ENCODE results near the gene CNOT9.

DNA sequence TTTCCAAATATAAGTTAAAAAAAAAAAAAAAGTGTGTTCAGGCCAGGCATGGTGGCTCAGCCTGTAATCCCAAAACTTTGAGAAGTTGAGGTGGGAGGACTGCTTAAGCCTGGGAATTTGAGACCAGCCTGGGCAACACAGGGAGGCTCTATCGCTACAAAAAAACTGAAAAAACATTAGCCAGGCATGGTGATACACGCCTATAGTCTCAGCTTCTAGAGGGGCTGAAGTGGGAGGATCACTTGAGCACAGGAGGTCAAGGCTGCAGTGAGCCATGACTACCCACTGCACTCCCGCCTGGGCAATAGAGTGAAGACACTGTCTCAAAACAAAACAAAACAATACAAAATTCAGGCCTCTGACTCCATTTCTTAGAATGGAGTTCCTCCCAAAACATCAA is 9.7 kb upstream of the CNOT9 start:
- TF ChIP-seq, protein P1, sequence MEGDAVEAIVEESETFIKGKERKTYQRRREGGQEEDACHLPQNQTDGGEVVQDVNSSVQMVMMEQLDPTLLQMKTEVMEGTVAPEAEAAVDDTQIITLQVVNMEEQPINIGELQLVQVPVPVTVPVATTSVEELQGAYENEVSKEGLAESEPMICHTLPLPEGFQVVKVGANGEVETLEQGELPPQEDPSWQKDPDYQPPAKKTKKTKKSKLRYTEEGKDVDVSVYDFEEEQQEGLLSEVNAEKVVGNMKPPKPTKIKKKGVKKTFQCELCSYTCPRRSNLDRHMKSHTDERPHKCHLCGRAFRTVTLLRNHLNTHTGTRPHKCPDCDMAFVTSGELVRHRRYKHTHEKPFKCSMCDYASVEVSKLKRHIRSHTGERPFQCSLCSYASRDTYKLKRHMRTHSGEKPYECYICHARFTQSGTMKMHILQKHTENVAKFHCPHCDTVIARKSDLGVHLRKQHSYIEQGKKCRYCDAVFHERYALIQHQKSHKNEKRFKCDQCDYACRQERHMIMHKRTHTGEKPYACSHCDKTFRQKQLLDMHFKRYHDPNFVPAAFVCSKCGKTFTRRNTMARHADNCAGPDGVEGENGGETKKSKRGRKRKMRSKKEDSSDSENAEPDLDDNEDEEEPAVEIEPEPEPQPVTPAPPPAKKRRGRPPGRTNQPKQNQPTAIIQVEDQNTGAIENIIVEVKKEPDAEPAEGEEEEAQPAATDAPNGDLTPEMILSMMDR (conservative IDR thresholded peaks at IDR 0.05) = no peak
- TF ChIP-seq EZH2 (IDR thresholded peaks at IDR 0.05; ENCODE audit: low read depth) = no peak

Data from PC-9 (cell line).